DOHH2 (cell line): Measurements from ENCODE around the gene AGTRAP.

Experiments
- EZH2phosphoT487 ChIP-seq: fragments of 200-600 bp; sonication (generic); IDR thresholded peaks from 2 replicates; pipeline ENCODE4 v1.6.1; 2017; ENCODE audit warnings: borderline replicate concordance, mild to moderate bottlenecking, antibody characterized with exemption, low read length, moderate library complexity, mixed read lengths
- TF ChIP-seq, protein P1 (sequence below): fragments of 200-600 bp; sonication (generic); IDR thresholded peaks from one replicate; pipeline ENCODE4 v1.5.1; 2014; ENCODE audit warnings: antibody characterized with exemption, mild to moderate bottlenecking, low read depth, low read length; ENCODE audit not compliant: poor library complexity, severe bottlenecking

DNA sequence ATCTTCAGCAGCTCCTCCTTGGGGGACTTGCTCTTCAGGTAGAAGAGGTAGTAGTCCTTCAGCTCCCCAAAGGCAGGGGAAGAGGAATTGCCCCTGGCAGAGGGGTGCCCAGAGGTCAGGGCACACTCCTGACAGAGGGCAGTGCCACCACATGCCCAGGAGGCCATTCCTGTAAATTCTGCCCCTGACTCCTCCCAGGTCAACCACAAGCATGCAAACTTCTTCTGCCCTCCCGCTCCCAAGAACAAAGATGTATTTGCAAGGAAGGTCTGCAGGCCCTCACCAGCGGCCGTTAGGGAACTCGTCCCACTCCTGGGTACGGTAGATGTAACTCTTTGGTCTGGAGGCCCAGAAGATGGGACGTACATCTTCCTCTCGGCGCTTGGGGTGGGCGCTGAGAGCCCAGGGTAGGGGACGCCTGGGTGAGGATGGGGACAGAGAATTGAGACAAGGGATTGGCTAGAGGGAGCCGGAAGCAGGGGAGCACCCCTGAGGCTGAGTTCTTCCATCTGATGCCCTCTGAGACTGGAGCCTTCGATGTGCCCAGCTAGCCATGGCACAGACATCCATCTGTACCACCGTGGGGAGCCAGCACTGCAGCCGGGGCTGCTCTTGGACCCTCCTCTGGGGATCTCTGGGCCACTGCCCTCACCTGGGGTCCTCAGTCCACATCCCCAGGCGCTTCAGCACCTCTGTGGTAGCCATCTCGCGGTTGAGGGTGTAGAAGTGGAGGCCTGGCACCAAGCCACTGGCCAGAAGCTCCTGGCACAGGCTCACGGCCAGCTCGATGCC is 58.7 kb downstream of the AGTRAP start:
- TF ChIP-seq, protein P1, sequence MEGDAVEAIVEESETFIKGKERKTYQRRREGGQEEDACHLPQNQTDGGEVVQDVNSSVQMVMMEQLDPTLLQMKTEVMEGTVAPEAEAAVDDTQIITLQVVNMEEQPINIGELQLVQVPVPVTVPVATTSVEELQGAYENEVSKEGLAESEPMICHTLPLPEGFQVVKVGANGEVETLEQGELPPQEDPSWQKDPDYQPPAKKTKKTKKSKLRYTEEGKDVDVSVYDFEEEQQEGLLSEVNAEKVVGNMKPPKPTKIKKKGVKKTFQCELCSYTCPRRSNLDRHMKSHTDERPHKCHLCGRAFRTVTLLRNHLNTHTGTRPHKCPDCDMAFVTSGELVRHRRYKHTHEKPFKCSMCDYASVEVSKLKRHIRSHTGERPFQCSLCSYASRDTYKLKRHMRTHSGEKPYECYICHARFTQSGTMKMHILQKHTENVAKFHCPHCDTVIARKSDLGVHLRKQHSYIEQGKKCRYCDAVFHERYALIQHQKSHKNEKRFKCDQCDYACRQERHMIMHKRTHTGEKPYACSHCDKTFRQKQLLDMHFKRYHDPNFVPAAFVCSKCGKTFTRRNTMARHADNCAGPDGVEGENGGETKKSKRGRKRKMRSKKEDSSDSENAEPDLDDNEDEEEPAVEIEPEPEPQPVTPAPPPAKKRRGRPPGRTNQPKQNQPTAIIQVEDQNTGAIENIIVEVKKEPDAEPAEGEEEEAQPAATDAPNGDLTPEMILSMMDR, result no peak
- no peak for TF ChIP-seq EZH2phosphoT487
